HG03103 (cell line): ENCODE data around the gene CDKN1A.
"Not testable (repeated sequence)": the region's sequence is repeated elsewhere in the genome, so short reads cannot be mapped to it uniquely, and the experiment has no call there.

Source experiments
- ATAC-seq: cut with Tn5 transposase; IDR thresholded peaks from one replicate; pipeline ENCODE4 v1.9.1; 2021; ENCODE audit warnings: low read depth; ENCODE audit not compliant: unreplicated experiment

The CDKN1A gene

GRCh38 chr6:36694616-36695015 lies 16.1 kb downstream of the CDKN1A start:
- ATAC-seq, result no peak

GRCh38 chr6:36695414-36695813 lies 16.9 kb downstream of the CDKN1A start:
- ATAC-seq, result no peak

- no peak for ATAC-seq
Measured at GRCh38 chr6:36697481-36697903, 19.0 kb downstream of the CDKN1A start, which contains the start of gene RAB44. Gene RAB44, plus strand, starts transcription at chr6:36697826. Its CDS starts 6,410 bp downstream, at chr6:36704236.

- ATAC-seq, result no peak
Measured at GRCh38 chr6:36698196-36698595, 19.7 kb downstream of the CDKN1A start.

- no peak for ATAC-seq
Measured at GRCh38 chr6:36698871-36699271, 20.4 kb downstream of the CDKN1A start.

- ATAC-seq, result no peak
Measured at GRCh38 chr6:36699348-36699747, 20.8 kb downstream of the CDKN1A start.

GRCh38 chr6:36700071-36700812 lies 21.7 kb downstream of the CDKN1A start:
- ATAC-seq, result no peak

GRCh38 chr6:36700831-36701230 lies 22.3 kb downstream of the CDKN1A start:
- ATAC-seq, result no peak

- no peak for ATAC-seq
Measured at GRCh38 chr6:36701401-36701991, 23.0 kb downstream of the CDKN1A start.

- no peak for ATAC-seq
Measured at GRCh38 chr6:36702656-36703055, 24.1 kb downstream of the CDKN1A start.

GRCh38 chr6:36703081-36703606 lies 24.6 kb downstream of the CDKN1A start:
- ATAC-seq, result no peak

- ATAC-seq, result no peak
Measured at GRCh38 chr6:36703982-36704381, 25.5 kb downstream of the CDKN1A start.

GRCh38 chr6:36704961-36705577 lies 26.6 kb downstream of the CDKN1A start:
- ATAC-seq, result not testable (repeated sequence)

GRCh38 chr6:36706339-36706738 lies 27.8 kb downstream of the CDKN1A start:
- ATAC-seq, result no peak

GRCh38 chr6:36712816-36713215 lies 34.3 kb downstream of the CDKN1A start:
- no peak for ATAC-seq

- no peak for ATAC-seq
Measured at GRCh38 chr6:36713846-36714245, 35.3 kb downstream of the CDKN1A start.

GRCh38 chr6:36714511-36714910 lies 36.0 kb downstream of the CDKN1A start:
- no peak for ATAC-seq

- no peak for ATAC-seq
Measured at GRCh38 chr6:36715469-36715868, 37.0 kb downstream of the CDKN1A start.

- no peak for ATAC-seq
Measured at GRCh38 chr6:36716476-36717093, 38.1 kb downstream of the CDKN1A start.

GRCh38 chr6:36717231-36717825 lies 38.8 kb downstream of the CDKN1A start:
- ATAC-seq, result no peak
